Natural killer cell treated with Interleukin-12 subunit alpha and Interleukin-12 subunit beta and Interleukin-15 and Interleukin-18, amount 100 ng/mL, for 72 hours (primary cell): ENCODE data around the gene SYN1. TPM values are rescaled to one million over a fixed set of nuclear protein-coding genes. Genes with fewer than 3 reads are reported as not detected.

Experiments used
- ATAC-seq, 2 donors: fragments of 150-1000 bp; cut with Tn5 transposase in 1 of 2; sonication (Bioruptor Pico), chemical (Tn5 transposase) in 1 of 2; 2 replicates each; pipeline ENCODE4 v1.10.0; 2021
- DNase-seq: peaks from one replicate; pipeline ENCODE4 v3.0.0; 2022; ENCODE audit warnings: low spot score
- H3K27ac Mint-ChIP-seq, 2 donors: 1 replicate in 1 of 2; 2 replicates in 1 of 2; pipeline ENCODE4 v1.8.0; 2022; ENCODE audit warnings: mixed read lengths in 2 of 2, mild to moderate bottlenecking in 1 of 2, moderate library complexity in 1 of 2
- H3K27me3 Mint-ChIP-seq, 2 donors: 1 replicate in 1 of 2; 2 replicates in 1 of 2; pipeline ENCODE4 v1.8.0; 2022; ENCODE audit warnings: mixed read lengths in 2 of 2
- H3K36me3 Mint-ChIP-seq: one replicate; pipeline ENCODE4 v1.8.0; 2022; ENCODE audit warnings: mixed read lengths
- H3K4me1 Mint-ChIP-seq, 2 donors: 1 replicate in 1 of 2; 2 replicates in 1 of 2; pipeline ENCODE4 v1.8.0; 2022; ENCODE audit warnings: low read depth in 2 of 2, mixed read lengths in 2 of 2, mild to moderate bottlenecking in 1 of 2
- H3K4me3 Mint-ChIP-seq: one replicate; pipeline ENCODE4 v1.8.0; 2022; ENCODE audit warnings: mixed read lengths
- H3K9me3 Mint-ChIP-seq: 2 replicates; pipeline ENCODE4 v1.8.0; 2022; ENCODE audit warnings: mixed read lengths
- total RNA-seq, 2 donors: library from RNA; stranded (reverse); gene quantifications; one replicate each; pipeline ENCODE4 v1.2.3, GENCODE V29; 2022

The SYN1 gene
- total RNA-seq, 2 donors from 2014 or later = 0.29 to 0.92 TPM

DNA sequence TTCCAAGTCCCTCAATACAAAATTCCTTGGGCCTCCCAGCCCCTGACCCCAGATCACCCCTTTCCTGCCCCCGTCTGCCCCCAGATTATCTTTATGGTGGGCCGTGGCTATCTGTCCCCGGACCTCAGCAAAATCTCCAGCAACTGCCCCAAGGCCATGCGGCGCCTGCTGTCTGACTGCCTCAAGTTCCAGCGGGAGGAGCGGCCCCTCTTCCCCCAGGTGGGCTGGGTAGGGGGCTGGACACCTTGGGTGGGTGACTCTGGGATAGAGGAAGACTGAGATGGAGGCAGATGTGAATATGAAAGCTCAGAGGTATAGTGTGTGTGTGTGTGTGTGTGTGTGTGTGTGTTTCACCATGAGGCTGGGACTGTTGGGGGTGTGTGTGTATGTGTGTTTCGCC is 48.9 kb downstream of the SYN1 start:
- peaks cover 0 to 12% of the 10 kb centered on the region in 2 donors for H3K27me3 Mint-ChIP-seq
- H3K27ac Mint-ChIP-seq = peak overlapping the region in 1 of 2 donors; percentile 16
- ATAC-seq = no peak
- peaks cover 0 to 17% of the 10 kb centered on the region in 2 donors for H3K4me1 Mint-ChIP-seq
- peaks cover 10% of the 10 kb centered on the region for H3K36me3 Mint-ChIP-seq
- H3K9me3 Mint-ChIP-seq = no peaks in the 10 kb centered on the region
- DNase-seq = no peak
- no peak overlapping the region for H3K4me3 Mint-ChIP-seq

DNA sequence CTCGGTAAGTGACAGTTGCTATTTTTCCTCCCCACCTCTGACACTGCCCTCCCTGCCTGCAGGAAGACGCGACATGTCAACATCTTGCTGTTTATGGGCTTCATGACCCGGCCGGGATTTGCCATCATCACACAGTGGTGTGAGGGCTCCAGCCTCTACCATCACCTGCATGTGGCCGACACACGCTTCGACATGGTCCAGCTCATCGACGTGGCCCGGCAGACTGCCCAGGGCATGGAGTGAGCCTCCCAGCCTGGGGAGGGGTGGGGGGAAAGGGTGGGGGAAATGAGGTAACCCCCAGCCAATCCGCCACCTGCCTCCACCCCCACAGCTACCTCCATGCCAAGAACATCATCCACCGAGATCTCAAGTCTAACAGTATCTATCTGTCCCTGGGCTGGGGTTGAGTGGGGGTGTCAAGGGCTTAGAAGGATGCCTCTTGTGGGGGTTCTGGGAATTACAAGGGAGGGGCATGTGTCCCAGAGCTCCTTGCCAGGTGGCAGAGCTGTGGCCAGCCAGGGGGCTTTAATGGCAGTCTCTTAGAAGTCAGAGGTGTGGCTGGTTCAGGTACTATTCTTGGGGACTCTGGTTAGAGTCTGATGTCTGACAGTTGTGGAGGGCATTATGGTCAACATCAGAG is 50.9 kb downstream of the SYN1 start:
- Mint-ChIP-seq H3K4me1 (peaks cover 9 to 23% of the 10 kb centered on the region in 2 donors), H3K27ac (no peak overlapping the region), H3K9me3 (no peaks in the 10 kb centered on the region), H3K4me3 (no peak overlapping the region), H3K27me3 (peaks cover 0 to 16% of the 10 kb centered on the region in 2 donors), H3K36me3 (peaks cover 17% of the 10 kb centered on the region)
- DNase-seq (no peak), ATAC-seq (no peak)

DNA sequence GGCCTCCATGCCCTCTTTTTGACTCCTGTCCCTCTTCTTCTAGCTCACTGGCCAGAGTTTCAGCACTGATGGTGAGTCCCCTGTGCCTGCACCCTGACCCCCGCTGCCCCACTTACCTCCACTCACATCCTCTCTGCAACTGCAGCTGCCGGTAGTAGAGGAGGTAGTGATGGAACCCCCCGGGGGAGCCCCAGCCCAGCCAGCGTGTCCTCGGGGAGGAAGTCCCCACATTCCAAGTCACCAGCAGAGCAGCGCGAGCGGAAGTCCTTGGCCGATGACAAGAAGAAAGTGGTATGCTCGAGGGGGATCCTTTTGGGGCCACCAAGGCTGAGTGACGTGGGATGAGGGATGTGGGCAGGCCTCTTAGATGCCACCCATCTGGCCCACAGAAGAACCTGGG is 52.8 kb downstream of the SYN1 start:
- peaks cover 0 to 4% of the 10 kb centered on the region in 2 donors for H3K27me3 Mint-ChIP-seq
- peaks cover 16 to 30% of the 10 kb centered on the region in 2 donors for H3K4me1 Mint-ChIP-seq
- DNase-seq (no peak), ATAC-seq (no peak)
- peaks cover 20% of the 10 kb centered on the region for H3K36me3 Mint-ChIP-seq
- no peak overlapping the region for H3K27ac Mint-ChIP-seq
- H3K9me3 Mint-ChIP-seq = no peaks in the 10 kb centered on the region
- H3K4me3 Mint-ChIP-seq = no peak overlapping the region

DNA sequence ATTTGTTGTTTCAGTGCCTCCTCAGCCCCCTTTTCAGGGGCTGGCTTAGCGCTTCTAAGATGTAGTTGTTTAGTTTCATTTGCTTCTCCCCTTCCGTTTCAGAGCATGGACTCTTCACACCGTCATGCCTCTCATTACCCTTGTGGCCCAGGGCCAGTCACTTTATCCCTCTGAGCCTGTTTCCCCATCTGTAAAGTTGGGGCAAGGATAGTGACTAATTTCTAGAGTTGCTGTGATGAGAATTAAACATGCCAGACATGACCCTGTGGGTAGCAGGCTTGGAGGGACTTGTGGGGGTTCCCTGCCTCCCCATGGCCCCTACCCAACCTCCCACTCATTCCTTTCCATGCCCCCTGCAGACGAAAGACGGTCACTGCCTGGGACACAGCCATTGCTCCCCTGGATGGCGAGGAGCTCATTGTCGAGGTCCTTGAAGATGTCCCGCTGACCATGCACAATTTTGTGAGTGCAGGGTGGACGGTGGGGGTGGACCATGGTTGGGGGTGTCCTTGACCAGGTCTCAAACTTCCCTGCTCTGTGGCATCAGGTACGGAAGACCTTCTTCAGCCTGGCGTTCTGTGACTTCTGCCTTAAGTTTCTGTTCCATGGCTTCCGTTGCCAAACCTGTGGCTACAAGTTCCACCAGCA is 55.1 kb downstream of the SYN1 start:
- no peak for DNase-seq
- peak overlapping the region; percentile 91 for H3K4me3 Mint-ChIP-seq
- peaks cover 0 to 3% of the 10 kb centered on the region in 2 donors for H3K27me3 Mint-ChIP-seq
- H3K4me1 Mint-ChIP-seq = peaks cover 19 to 28% of the 10 kb centered on the region in 2 donors
- peak in 1 of 2 donors; percentile 10 for ATAC-seq
- H3K9me3 Mint-ChIP-seq = no peaks in the 10 kb centered on the region
- peaks cover 13% of the 10 kb centered on the region for H3K36me3 Mint-ChIP-seq
- peak overlapping the region; percentile 57 to 92 for H3K27ac Mint-ChIP-seq

DNA sequence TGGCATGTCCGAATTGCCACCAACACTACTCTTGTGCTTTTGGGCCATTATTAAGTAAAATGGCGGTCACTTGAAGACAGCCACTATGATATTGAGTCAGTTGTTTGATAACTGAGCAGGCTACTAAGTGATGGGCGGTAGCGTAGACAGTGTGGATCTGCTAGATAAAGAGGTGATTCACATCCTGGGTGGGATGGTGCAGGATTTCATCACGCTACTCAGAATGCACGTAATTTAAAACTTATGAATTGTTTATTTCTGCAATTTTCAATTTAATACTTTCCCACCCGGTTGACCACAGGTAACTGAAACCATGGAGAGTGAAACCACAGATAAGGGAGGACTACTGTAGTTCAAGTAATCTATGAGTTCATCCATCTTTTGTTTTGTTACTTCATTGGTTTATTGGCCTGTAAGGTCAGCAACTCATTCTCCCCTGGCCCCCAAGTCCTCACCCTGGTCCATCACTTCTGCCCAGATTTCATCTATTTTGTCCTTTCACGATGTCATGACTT is 55.8 kb downstream of the SYN1 start:
- no peaks in the 10 kb centered on the region for H3K9me3 Mint-ChIP-seq
- ATAC-seq (no peak), DNase-seq (no peak)
- peaks cover 13% of the 10 kb centered on the region for H3K36me3 Mint-ChIP-seq
- H3K4me3 Mint-ChIP-seq = peak overlapping the region; percentile 91
- H3K4me1 Mint-ChIP-seq = peaks cover 19 to 28% of the 10 kb centered on the region in 2 donors
- H3K27me3 Mint-ChIP-seq = peaks cover 0 to 3% of the 10 kb centered on the region in 2 donors
- H3K27ac Mint-ChIP-seq = peak overlapping the region; percentile 57 to 92

DNA sequence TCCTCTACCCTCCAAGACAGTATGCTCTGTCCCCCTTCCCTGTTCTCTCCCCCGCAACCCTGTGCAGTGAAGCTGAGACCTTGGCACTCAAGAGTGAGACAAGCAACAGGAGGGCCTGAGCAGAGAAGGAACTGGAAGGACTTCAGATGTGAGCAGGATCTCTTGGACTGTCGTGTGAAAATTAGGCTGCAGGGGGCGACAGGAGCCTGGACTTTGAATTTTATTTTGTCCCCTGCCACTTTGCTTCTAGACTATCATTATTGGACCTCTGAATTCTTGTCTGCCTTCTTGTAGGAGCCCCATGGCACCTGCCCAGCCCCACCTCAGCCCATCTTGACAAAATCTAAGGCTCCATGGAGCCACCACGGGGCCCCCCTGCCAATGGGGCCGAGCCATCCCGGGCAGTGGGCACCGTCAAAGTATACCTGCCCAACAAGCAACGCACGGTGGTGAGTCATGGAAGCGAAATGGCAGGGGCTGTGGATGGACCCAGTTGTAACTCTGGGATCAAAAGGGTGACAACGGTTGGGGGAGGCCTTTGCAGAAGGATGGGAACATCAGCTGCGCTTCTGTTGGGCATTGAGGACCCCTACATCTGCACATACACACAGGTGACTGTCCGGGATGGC is 56.9 kb downstream of the SYN1 start:
- ATAC-seq (no peak), DNase-seq (no peak)
- H3K4me3 Mint-ChIP-seq = peak overlapping the region; percentile 91
- H3K27ac Mint-ChIP-seq = peak overlapping the region in 1 of 2 donors; percentile 98
- H3K36me3 Mint-ChIP-seq = peaks cover 13% of the 10 kb centered on the region
- H3K9me3 Mint-ChIP-seq = no peaks in the 10 kb centered on the region
- H3K27me3 Mint-ChIP-seq = peaks cover 0 to 6% of the 10 kb centered on the region in 2 donors
- peaks cover 19 to 25% of the 10 kb centered on the region in 2 donors for H3K4me1 Mint-ChIP-seq

DNA sequence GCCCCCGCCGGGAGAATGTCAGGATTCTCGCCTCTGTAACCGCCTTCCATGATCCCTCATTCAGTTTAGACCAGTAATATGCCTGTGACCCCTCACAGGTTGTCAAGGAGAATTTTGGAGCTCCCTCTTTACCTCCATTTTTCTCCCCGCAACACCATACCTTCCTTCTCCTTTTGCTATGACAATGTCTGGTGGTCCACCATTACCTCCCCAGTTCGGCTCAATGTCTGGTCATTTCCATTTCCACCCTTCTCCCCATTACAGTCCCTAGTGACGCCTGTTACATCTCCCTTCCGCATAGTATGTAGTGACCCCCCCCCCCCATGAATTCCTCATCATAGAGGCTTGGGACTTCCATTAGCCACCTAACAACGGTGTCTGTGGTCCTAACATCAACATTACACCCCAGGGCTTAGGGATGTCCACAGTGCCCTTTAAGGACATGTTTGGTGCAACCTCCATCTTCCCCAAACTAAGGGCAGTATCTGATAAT is 58.0 kb downstream of the SYN1 start:
- Mint-ChIP-seq H3K36me3 (peaks cover 13% of the 10 kb centered on the region), H3K27ac (peak overlapping the region; percentile 96 to 98), H3K27me3 (peaks cover 0 to 6% of the 10 kb centered on the region in 2 donors), H3K4me1 (peaks cover 19 to 22% of the 10 kb centered on the region in 2 donors), H3K4me3 (peak overlapping the region; percentile 91), H3K9me3 (no peaks in the 10 kb centered on the region)
- DNase-seq (no peak), ATAC-seq (no peak)

DNA sequence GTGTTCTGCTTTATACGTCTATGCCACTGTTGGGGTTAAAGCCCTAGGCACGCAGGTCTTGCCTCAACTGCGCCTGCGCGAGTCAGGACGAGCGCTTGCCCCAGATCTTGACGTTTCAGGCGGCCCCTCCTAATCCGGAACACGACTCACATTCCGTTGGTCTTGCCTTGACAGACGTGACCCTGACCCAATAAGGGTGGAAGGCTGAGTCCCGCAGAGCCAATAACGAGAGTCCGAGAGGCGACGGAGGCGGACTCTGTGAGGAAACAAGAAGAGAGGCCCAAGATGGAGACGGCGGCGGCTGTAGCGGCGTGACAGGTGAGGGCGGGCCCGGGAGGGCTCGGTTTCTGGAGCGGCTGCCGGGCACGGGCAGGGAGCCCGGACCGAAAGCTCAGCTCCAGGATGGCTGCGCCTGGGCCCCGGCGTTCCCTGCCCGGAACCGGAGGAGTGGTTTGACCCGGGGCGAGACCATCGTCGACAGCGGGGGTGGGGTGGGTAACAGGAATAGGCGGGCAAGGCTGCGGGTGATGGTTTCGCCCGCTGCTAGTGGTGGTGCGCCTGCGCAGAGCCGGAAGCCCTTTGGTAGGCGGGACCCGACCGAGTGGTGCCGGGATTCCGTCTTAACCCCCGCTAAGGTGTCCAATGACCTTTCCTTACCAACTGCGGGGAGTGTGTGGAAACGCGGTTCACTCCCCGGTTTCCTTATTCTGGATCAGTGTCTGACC is 58.6 kb downstream of the SYN1 start, which contains the start of gene ARAF:
Gene ARAF (plus strand): TSS at position 272 of the 725 bp plus-strand sequence. CDS start 1,763 bp downstream, outside the sequence.
- H3K9me3 Mint-ChIP-seq = no peaks in the 10 kb centered on the region
- H3K4me1 Mint-ChIP-seq = peaks cover 25 to 27% of the 10 kb centered on the region in 2 donors

DNA sequence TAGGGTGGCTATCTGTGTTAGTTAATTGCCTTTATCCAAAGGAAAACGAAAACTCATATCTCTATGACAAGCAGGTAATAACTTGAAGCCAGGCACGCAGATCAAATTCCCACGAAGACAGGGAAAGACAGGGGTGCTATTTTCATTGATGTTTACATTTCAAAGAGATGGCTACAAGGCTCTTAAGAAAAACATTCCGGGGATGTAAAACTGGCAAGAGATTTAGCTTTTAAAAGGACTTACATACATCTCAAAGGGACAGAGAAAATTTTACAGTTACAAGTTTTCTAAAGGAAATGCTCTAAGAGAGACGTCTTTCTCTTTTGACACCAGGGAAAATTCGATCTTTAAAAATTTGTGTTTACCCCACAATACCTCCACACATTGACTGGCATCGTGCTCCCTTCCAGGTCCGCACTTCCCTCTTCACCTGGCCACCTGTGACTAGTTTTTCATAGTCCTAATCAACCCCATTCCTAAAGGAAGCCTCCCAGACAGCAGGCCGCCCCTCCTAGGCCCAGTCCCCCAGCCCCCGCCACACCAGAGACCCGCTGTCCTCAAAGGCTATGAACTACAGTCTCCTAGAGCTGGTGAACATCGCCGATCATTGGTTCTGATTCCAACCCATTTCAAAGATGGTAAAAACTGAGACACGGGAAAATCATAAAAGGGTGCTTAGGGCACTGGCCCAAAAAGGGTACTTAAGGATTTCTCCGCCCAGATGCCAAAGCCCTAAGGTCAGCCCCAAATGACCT is 59.3 kb downstream of the SYN1 start:
- H3K4me3 Mint-ChIP-seq = peak overlapping the region; percentile 91
- DNase-seq (no peak), ATAC-seq (no peak)
- H3K9me3 Mint-ChIP-seq = no peaks in the 10 kb centered on the region
- peaks cover 0 to 6% of the 10 kb centered on the region in 2 donors for H3K27me3 Mint-ChIP-seq
- peaks cover 30% of the 10 kb centered on the region in 2 donors for H3K4me1 Mint-ChIP-seq
- peaks cover 13% of the 10 kb centered on the region for H3K36me3 Mint-ChIP-seq
- peak overlapping the region; percentile 96 to 98 for H3K27ac Mint-ChIP-seq

More for the DNA sequence above, 58.6 kb downstream of the SYN1 start, which contains the start of gene ARAF:
- DNase-seq = peak; percentile 96
- peak within 1 kb of the TSS; percentile 91 for H3K4me3 Mint-ChIP-seq
- H3K36me3 Mint-ChIP-seq = peaks cover 13% of the 10 kb centered on the region
- peak within 1 kb of the TSS; percentile 96 to 98 for H3K27ac Mint-ChIP-seq
- ATAC-seq = peak; percentile 94 to 95
- peaks cover 0 to 6% of the 10 kb centered on the region in 2 donors for H3K27me3 Mint-ChIP-seq

DNA sequence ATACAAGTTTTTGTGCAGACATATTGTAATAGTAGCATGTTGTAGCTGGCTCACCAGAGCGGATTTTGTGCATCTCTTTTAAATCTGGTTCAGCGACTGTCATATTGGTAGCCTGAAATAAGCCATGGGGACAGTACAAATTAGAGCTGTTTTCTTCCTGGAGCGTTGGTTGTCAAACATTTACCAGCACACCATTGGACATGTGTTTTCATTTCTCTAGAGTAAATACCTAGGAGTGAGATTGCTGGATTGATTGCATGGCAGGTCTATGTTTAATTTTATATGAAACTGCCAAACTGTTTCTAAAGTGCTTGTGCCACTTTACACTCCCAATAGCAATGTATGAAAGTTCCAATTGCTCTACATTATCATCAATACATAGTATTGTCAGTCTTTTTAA is 61.2 kb downstream of the SYN1 start:
- Mint-ChIP-seq H3K4me1 (peaks cover 18 to 21% of the 10 kb centered on the region in 2 donors), H3K27me3 (peaks cover 0 to 3% of the 10 kb centered on the region in 2 donors), H3K27ac (no peak overlapping the region), H3K36me3 (peaks cover 3% of the 10 kb centered on the region), H3K4me3 (no peak overlapping the region), H3K9me3 (no peaks in the 10 kb centered on the region)
- ATAC-seq (no peak), DNase-seq (no peak)

DNA sequence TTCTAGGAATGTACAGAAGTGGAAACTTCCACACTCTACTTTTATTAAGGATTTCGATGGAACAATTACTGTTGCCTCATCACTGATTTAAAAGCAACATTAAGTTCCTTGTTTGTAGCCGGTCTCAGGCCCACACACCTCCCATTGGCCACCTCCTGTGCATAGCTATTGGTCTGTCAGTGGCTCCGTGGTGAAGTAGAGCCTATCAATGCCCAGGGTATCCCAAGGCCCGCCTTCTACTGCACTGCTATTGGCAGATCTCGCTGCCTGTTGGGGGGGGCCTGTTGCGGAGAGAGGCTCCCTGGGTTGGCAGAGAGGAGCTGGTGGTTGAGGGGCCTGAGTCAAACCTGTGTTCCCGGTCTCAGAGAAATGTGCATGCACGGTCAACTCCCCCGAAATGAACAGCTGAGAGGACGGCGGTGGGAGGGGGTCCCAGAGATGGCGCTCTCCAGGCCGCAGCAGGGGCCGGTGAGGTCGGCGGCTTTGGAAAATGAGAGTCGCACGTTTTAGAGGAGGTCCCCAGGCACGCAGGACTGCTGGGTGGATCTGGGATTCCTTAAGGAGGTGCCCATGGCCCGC is 63.5 kb downstream of the SYN1 start:
- H3K4me3 Mint-ChIP-seq = peak overlapping the region; percentile 87
- H3K9me3 Mint-ChIP-seq = no peaks in the 10 kb centered on the region
- peak overlapping the region; percentile 90 to 92 for H3K27ac Mint-ChIP-seq
- DNase-seq (peak; percentile 89), ATAC-seq (peak; percentile 93)
- peaks cover 8 to 11% of the 10 kb centered on the region in 2 donors for H3K4me1 Mint-ChIP-seq
- H3K36me3 Mint-ChIP-seq = no peaks in the 10 kb centered on the region
- H3K27me3 Mint-ChIP-seq = peaks cover 0 to 3% of the 10 kb centered on the region in 2 donors

DNA sequence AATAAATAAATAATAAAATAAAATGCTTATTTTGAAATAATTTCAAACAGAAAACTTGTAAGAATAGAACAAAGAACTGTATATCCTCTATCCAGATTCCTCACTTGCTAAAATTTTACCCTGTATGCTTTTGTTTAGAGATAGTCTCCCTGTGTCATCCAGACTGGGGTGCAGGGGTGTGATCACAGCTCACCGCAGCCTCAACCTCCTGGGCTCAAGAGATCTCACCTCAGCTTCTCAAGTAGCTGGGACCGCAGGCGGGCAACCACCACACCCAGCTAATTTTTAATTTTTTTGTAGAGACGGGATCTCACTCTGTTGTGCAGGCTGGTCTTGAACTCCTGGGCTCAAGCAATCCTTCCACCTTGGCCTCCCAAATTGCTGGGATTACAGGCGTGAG is 76.2 kb downstream of the SYN1 start:
- H3K4me3 Mint-ChIP-seq = no peak overlapping the region
- no peaks in the 10 kb centered on the region for H3K36me3 Mint-ChIP-seq
- H3K9me3 Mint-ChIP-seq = no peaks in the 10 kb centered on the region
- H3K27me3 Mint-ChIP-seq = no peaks in the 10 kb centered on the region
- H3K4me1 Mint-ChIP-seq = peaks cover 0 to 6% of the 10 kb centered on the region in 2 donors
- H3K27ac Mint-ChIP-seq = no peak overlapping the region
- DNase-seq (no peak), ATAC-seq (no peak)
